ENCODE results near the gene LCP2. TPM values are rescaled to one million over a fixed set of nuclear protein-coding genes. Genes with fewer than 3 reads are reported as not detected.

Gene LCP2
- total RNA-seq, 1 experiment from 2014 or later: not detected

GRCh38 chr5:170232786-170233185 lies 64.8 kb downstream of the LCP2 start, which contains the start of gene C5orf58:
Gene C5orf58 (plus strand): TSS chr5:170232985. CDS start chr5:170234977, 1,992 bp downstream.
- ChIA-PET POLR2A (ENCODE audit: unreplicated experiment) (no interaction called here), CTCF (no interaction called here)
- TF ChIP-seq CTCF (conservative IDR thresholded peaks at IDR 0.05) (no peak), EZH2 (IDR thresholded peaks at IDR 0.05; ENCODE audit: low read depth) (no peak)

GRCh38 chr5:170228762-170229435 lies 68.7 kb downstream of the LCP2 start:
- H3F3A ChIP-seq (ENCODE audit: insufficient read depth, low read depth): no peaks in the 10 kb centered on the region
- ChIA-PET CTCF (no interaction called here), POLR2A (ENCODE audit: unreplicated experiment) (no interaction called here)
- no peaks in the 10 kb centered on the region for H3K9me3 ChIP-seq (ENCODE audit: insufficient read depth, low read depth)
- BruUV-seq (replicated peaks): no TSS peak
- no peak overlapping the region for H3K4me3 ChIP-seq
- H2AFZ ChIP-seq: no peak overlapping the region
- H3K36me3 ChIP-seq (ENCODE audit: low read depth): no peaks in the 10 kb centered on the region
- no peaks in the 10 kb centered on the region for H3K27me3 ChIP-seq (ENCODE audit: insufficient read depth, low read depth)
- no peaks in the 10 kb centered on the region for H3K4me1 ChIP-seq (replicated peaks; ENCODE audit: insufficient read depth)
- TF ChIP-seq EZH2 (IDR thresholded peaks at IDR 0.05; ENCODE audit: low read depth): no peak
- TF ChIP-seq CTCF (conservative IDR thresholded peaks at IDR 0.05): no peak
- no peaks in the 10 kb centered on the region for H3K79me2 ChIP-seq (ENCODE audit: low read depth)
- intact Hi-C loops (cut with micrococcal nuclease; ENCODE audit: unreplicated experiment): no loop called here
- no peaks in the 10 kb centered on the region for H3K9me2 ChIP-seq (ENCODE audit: insufficient read depth)
- H3K4me2 ChIP-seq: no peak overlapping the region
- peak in 1 of 2 experiments; percentile 32 for DNase-seq
- H4K20me1 ChIP-seq (ENCODE audit: insufficient read depth): no peaks in the 10 kb centered on the region
- no peak overlapping the region for H3K27ac ChIP-seq

More at GRCh38 chr5:170232786-170233185, 64.8 kb downstream of the LCP2 start, which contains the start of gene C5orf58:
- DNase-seq: no peak
- Histone ChIP-seq H3F3A (ENCODE audit: insufficient read depth, low read depth) (no peaks in the 10 kb centered on the region), H2AFZ (no peak within 1 kb of the TSS), H3K36me3 (ENCODE audit: low read depth) (no peaks in the 10 kb centered on the region), H3K27me3 (ENCODE audit: insufficient read depth, low read depth) (no peaks in the 10 kb centered on the region), H3K4me2 (no peak within 1 kb of the TSS), H3K79me2 (ENCODE audit: low read depth) (no peaks in the 10 kb centered on the region), H3K4me3 (no peak within 1 kb of the TSS), H3K27ac (no peak within 1 kb of the TSS), H3K9me2 (ENCODE audit: insufficient read depth) (no peaks in the 10 kb centered on the region), H3K4me1 (replicated peaks; ENCODE audit: insufficient read depth) (no peaks in the 10 kb centered on the region), H4K20me1 (ENCODE audit: insufficient read depth) (no peaks in the 10 kb centered on the region), H3K9me3 (ENCODE audit: insufficient read depth, low read depth) (no peaks in the 10 kb centered on the region)
- intact Hi-C loops (cut with micrococcal nuclease; ENCODE audit: unreplicated experiment): no loop called here
- BruUV-seq (replicated peaks): no TSS peak

GRCh38 chr5:170226661-170227060 lies 70.9 kb downstream of the LCP2 start:
- Histone ChIP-seq H3F3A (ENCODE audit: insufficient read depth, low read depth) (no peaks in the 10 kb centered on the region), H3K27ac (no peak overlapping the region), H3K4me2 (no peak overlapping the region), H3K79me2 (ENCODE audit: low read depth) (no peaks in the 10 kb centered on the region), H3K4me3 (no peak overlapping the region), H3K36me3 (ENCODE audit: low read depth) (no peaks in the 10 kb centered on the region), H3K27me3 (ENCODE audit: insufficient read depth, low read depth) (no peaks in the 10 kb centered on the region), H3K9me2 (ENCODE audit: insufficient read depth) (no peaks in the 10 kb centered on the region), H4K20me1 (ENCODE audit: insufficient read depth) (no peaks in the 10 kb centered on the region), H3K4me1 (replicated peaks; ENCODE audit: insufficient read depth) (no peaks in the 10 kb centered on the region), H3K9me3 (ENCODE audit: insufficient read depth, low read depth) (no peaks in the 10 kb centered on the region), H2AFZ (no peak overlapping the region)
- no TSS peak for BruUV-seq (replicated peaks)
- no peak for DNase-seq
- TF ChIP-seq CTCF (conservative IDR thresholded peaks at IDR 0.05) (no peak), EZH2 (IDR thresholded peaks at IDR 0.05; ENCODE audit: low read depth) (no peak)
- CTCF ChIA-PET: interaction anchor here (0.6 to 0.8 kb wide), 2 partner anchors 201 to 514 kb away, joined by 3 to 6 read pairs; no protein-coding TSS in a partner anchor
- intact Hi-C loops (cut with micrococcal nuclease; ENCODE audit: unreplicated experiment): loop anchor here (1.0 kb wide), 2 partner anchors 195 to 407 kb away; no protein-coding TSS in a partner anchor
- POLR2A ChIA-PET (ENCODE audit: unreplicated experiment): no interaction called here
